ENCODE results near the gene STAT5B.
A peak's percentile ranks its signal among the peaks of the same experiment; 100 is the strongest.
"Not testable (repeated sequence)": the region's sequence is repeated elsewhere in the genome, so short reads cannot be mapped to it uniquely, and the experiment has no call there.

Gene STAT5B

GRCh38 chr17:42227849-42228700, 48.1 kb downstream of the STAT5B start:
- peak; percentile 23 for DNase-seq

DNA sequence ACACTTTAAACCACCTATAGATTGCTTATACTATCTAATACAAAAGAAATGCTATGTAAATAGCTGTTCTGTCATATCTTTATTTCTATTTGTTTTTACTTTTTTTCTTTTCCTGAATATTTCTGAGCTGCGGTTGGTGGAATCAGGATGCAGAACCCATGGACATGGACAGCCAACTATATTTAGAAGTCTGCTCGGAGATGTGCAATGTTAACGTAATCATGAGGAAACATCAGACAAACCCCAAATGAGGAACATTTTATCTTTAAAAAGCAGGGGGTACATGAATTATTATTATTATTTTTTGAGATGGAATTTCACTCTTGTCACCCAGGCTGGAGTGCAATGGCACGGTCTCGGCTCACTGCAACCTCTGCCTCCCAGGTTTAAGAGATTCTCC, 50.5 kb downstream of the STAT5B start:
- no peak for DNase-seq

DNA sequence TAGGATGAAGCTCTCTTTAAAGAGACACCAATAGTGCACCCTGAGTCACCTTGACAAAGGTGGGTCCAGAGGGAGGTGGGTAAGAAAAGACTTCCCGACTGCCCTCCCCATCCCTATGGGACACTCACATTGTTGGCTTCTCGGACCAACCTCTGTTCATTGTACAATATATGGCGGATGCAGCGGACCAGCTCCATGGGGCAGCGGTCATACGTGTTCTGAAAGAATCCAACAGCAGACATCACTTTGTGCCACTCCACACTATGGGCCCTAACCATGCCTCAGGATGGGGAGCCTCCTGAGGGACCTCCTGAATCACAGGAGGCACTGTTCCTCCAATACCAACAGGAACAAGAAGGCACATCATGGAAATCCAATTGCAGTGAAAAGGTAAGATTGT, 51.5 kb downstream of the STAT5B start:
- no peak for DNase-seq

DNA sequence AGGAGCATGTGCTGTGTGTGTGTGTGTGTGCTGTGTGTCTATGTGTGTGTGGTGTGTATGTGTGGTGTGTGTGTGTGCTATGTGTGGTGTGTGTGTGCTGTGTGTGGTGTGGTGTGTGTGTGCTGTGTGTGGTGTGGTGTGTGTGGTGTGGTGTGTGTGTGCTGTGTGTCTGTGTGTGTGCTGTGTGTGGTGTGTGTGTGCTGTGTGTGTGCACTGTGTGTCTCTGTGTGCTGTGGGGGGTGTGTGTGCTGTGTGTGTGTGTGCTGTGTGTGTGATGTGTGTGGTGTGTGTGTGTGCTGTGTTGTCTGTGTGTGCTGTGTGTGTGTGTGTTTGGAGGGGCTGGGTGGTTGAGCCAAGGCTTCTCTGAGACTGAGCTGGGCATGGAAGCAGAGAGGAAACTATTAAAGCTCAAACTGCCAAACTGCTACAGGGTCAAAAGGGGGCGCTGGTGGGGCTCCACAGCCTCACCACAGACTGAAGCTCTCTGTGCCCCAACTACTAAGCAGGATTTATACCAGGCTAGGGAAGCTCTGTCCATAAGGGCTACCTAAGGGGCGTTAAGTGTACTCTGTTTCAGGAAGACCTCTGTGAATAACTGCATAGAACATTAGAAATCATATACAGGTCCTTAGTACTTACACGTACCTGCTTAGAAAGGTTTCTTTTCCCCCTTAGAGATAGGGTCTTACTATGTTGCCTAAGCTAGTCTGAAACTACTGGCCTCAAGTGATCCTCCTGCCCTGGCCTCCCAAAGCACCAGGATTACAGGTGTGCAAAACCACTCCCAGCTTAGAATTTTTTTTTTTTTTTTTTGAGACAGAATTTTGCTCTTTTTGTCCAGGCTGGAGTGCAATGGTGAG, 54.1 kb downstream of the STAT5B start:
- DNase-seq, result peak; percentile 59

- not testable (repeated sequence) for DNase-seq
Measured at GRCh38 chr17:42219280-42219679, 56.9 kb downstream of the STAT5B start.

DNA sequence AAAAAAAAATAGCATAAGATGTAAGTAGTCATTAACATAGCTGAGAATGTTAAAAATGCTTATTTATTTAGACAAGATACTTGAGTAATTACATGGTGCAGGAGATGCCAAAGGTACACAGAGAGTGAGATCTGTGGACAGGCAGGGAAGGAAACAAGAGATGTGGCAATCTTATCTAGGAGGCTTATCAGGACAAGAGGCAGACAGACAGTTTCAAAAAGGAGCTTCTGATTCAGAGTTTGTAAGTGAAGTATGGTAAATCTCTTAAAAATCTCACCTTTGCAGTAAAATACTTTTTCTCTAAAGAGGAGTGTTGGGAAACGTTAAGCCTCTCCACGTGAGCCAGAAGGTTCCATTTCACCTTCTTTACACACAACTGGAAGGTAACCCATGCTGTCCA, 62.0 kb downstream of the STAT5B start:
- DNase-seq, result no peak

DNA sequence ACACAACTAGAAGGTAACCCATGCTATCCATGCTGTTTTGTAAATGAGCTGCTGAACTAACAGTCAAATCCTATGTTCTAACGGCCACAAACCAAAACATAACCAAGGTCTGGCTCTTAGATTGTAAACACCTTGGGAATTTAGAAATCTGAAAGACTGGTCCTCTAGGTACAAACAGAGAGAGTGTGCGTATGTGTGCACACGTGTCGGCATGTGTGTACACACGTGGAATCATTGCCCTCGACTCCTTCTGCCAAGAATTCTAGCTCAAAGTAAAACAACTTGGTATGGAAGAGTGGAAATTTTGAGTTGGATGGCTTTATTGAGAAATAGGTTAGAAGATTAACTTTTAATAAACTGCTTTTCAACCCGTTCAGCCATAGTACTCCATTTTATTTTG, 63.8 kb downstream of the STAT5B start:
- no peak for DNase-seq

- not testable (repeated sequence) for DNase-seq
Measured at GRCh38 chr17:42211921-42212341, 64.3 kb downstream of the STAT5B start.

- no peak for DNase-seq
Measured at GRCh38 chr17:42210046-42210445, 66.1 kb downstream of the STAT5B start.

GRCh38 chr17:42206153-42206612, 70.0 kb downstream of the STAT5B start:
- DNase-seq, result not testable (repeated sequence)

DNA sequence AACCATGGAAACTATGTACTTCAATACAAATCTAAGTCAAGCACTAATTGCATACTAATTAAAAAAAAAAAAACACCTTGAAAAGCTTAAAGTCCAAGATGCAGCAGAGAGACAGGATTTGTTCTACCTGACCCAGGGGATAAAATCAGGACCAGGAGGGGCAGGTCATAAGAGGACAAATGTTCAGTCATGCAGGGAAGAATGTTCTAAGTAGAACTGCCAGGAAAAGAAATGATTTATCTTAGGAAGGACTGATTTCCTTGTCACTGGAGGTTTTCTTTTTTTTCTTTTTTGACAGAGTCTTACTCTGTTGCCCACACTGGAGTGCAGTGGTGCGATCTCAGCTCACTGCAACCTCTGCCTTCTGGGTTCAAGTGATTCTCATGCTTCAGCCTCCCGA, 72.8 kb downstream of the STAT5B start:
- no peak for DNase-seq

- DNase-seq, result no peak
Measured at GRCh38 chr17:42202696-42203095, 73.5 kb downstream of the STAT5B start.

- no peak for DNase-seq
Measured at GRCh38 chr17:42202159-42202558, 74.0 kb downstream of the STAT5B start.

GRCh38 chr17:42201458-42201772, 74.8 kb downstream of the STAT5B start:
- DNase-seq, result no peak

GRCh38 chr17:42200706-42201457, 75.3 kb downstream of the STAT5B start:
- DNase-seq, result no peak

DNA sequence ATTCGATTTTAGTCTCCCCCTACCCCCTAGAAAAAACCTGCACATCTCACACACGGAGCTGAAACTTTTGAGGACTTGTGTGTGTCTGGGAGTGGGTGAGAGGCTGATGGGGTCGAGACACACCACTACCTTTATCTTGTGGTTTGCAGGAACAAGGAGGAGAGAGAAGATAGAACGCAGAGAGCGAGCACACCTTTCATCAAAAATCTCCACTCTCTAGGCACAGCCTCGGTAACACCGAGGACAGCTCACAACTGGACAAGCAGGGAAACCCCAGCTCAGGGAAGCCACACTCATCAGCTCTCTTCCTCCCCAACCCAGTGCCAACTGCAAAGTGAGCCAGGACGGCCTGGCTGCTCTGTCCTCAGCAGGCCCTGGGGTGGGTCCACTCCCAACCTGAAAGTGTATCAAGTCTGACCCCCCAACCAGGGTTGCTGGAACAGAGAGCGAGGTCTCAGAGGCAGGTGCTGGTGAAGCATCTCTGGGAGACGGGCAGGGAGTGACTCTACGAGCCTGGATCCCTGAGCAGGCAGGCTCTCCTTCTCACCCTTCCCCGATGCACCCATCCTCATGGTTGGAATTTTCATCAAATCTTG, 76.7 kb downstream of the STAT5B start:
- DNase-seq, result no peak

- no peak for DNase-seq
Measured at GRCh38 chr17:42198897-42199296, 77.3 kb downstream of the STAT5B start.

GRCh38 chr17:42197564-42198156, 78.5 kb downstream of the STAT5B start:
- DNase-seq, result no peak

- peak; percentile 60 for DNase-seq
Measured at GRCh38 chr17:42193969-42194899, 82.0 kb downstream of the STAT5B start, which contains the start of gene GHDC. Gene GHDC, minus strand, starts transcription at chr17:42194494. Its CDS starts 913 bp downstream, at chr17:42193581.

DNA sequence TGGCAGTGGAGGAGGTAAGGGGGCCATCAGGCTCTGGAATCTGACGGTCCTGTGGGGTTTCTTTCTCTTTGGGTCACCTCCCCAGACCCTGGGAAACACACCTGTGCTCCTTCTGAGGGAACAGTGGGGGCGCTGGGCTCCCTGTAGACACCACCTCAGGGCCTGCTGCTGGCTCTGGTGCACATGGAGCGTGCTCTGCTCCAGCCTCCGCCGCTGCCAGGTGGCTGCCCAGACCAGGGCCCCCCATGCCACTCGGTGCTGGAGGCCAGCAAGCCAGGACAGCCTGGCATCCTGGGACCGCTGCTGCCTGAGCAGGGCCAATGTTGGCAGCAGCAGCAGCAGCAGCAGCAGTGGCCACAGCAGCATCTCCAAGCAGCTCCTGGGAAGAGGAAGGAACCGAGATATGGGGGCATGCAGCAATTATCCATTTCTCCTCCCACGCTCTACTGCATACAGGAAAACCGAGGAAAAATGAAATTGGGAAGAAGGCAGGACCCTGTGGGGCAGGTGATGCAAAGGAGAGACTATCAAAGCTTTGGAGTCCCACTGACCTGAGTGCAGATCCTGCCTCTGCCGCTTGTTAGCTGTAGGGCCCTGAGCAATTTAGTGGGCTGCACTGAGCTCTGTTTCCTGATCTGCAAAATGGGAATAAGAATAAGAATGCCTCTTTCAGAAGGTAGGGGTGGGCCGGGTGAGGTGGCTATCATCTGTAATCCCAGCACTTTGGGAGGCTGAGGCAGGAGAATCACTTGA, 82.8 kb downstream of the STAT5B start:
- no peak for DNase-seq
